ENCODE measurements around the gene GNA12.

- no peak for TF ChIP-seq CTCF (conservative IDR thresholded peaks at IDR 0.05; ENCODE audit: low read depth, low read length)
- TF ChIP-seq BHLHE40 (IDR thresholded peaks at IDR 0.05; ENCODE audit: low read depth, low read length) = no peak
- no peak for TF ChIP-seq POLR2A (IDR thresholded peaks at IDR 0.05; ENCODE audit: low read depth, low read length)
- TF ChIP-seq RCOR1 (IDR thresholded peaks at IDR 0.05; ENCODE audit: insufficient replicate concordance, low read length) = no peak
These were observed 24.8 kb downstream of the GNA12 start for GRCh38 chr7:2819161-2819953.

Data from IMR-90 (cell line).